ENCODE measurements around the gene PRDM9.

- TF ChIP-seq POLR2A (IDR thresholded peaks at IDR 0.05) (no peak), CTCF (IDR thresholded peaks at IDR 0.05) (no peak)
Measured at GRCh38 chr5:23490993-23491392, 16.4 kb upstream of the PRDM9 start.

All from ovary (tissue), 3 donors.